GM12878 (cell line): ENCODE measurements around the gene AGBL5. TPM values are rescaled to one million over a fixed set of nuclear protein-coding genes. Genes with fewer than 3 reads are reported as not detected.
A peak's percentile ranks its signal among the peaks of the same experiment; 100 is the strongest.

ENCODE experiments used
- BACH1 ChIP-seq: fragments of 450-650 bp; IDR thresholded peaks from 2 replicates; pipeline ENCODE4 v1.6.1; 2017; ENCODE audit warnings: mild to moderate bottlenecking, borderline replicate concordance
- CBFB ChIP-seq: IDR thresholded peaks from 2 replicates; pipeline ENCODE4 v1.6.1; 2016; ENCODE audit warnings: antibody characterized with exemption, low read depth
- CBX3 ChIP-seq: fragments of 200-600 bp; sonication (generic); IDR thresholded peaks from 2 replicates; pipeline ENCODE4 v1.6.1; 2016; ENCODE audit warnings: low read depth, borderline replicate concordance
- EP300 ChIP-seq, 2 experiments: fragments of 150-350 bp in 1 of 2; IDR thresholded peaks; 2 replicates each; pipeline ENCODE4 v1.6.1; 2011 to 2012; ENCODE audit warnings: low read depth in 2 of 2, low read length in 2 of 2, borderline replicate concordance in 1 of 2, improper control_type of control experiment in 1 of 2, inconsistent platforms in 1 of 2; ENCODE audit not compliant: control insufficient read depth in 1 of 2
- KDM1A ChIP-seq: fragments of 200-600 bp; sonication (generic); IDR thresholded peaks from 2 replicates; pipeline ENCODE4 v1.6.1; 2016; ENCODE audit warnings: borderline replicate concordance
- LARP7 ChIP-seq: fragments of 450-650 bp; IDR thresholded peaks from 2 replicates; pipeline ENCODE4 v1.6.1; 2017; ENCODE audit warnings: mild to moderate bottlenecking
- MEF2B ChIP-seq: fragments of 450-650 bp; IDR thresholded peaks from 2 replicates; pipeline ENCODE4 v1.6.1; 2018; ENCODE audit warnings: mild to moderate bottlenecking, moderate library complexity; ENCODE audit not compliant: partially characterized antibody, poor library complexity, severe bottlenecking
- PAX8 ChIP-seq: fragments of 450-650 bp; IDR thresholded peaks from 2 replicates; pipeline ENCODE4 v1.6.1; 2017; ENCODE audit warnings: mild to moderate bottlenecking, moderate library complexity
- SMAD1 ChIP-seq: fragments of 450-650 bp; IDR thresholded peaks from 2 replicates; pipeline ENCODE4 v1.6.1; 2018; ENCODE audit warnings: mild to moderate bottlenecking, low read depth; ENCODE audit not compliant: partially characterized antibody
- SMAD5 ChIP-seq: IDR thresholded peaks from 2 replicates; pipeline ENCODE4 v1.6.1; 2016; ENCODE audit warnings: antibody characterized with exemption, low read depth
- SMC3 ChIP-seq: IDR thresholded peaks from 2 replicates; pipeline ENCODE4 v1.6.1; 2011; ENCODE audit warnings: low read length, improper control_type of control experiment, borderline replicate concordance
- SP1 ChIP-seq: IDR thresholded peaks from one replicate; pipeline ENCODE4 v1.6.1; 2011; ENCODE audit warnings: low read depth, low read length
- SREBF2 ChIP-seq: IDR thresholded peaks from 2 replicates; pipeline ENCODE4 v1.6.1; 2012; ENCODE audit warnings: mild to moderate bottlenecking, low read length
- SRF ChIP-seq, 2 experiments: IDR thresholded peaks; 2 replicates each; pipeline ENCODE4 v1.6.1; 2011; ENCODE audit warnings: low read depth in 2 of 2, low read length in 2 of 2, mild to moderate bottlenecking in 1 of 2, moderate library complexity in 1 of 2
- SUZ12 ChIP-seq: fragments of 200-600 bp; sonication (generic); IDR thresholded peaks from one replicate; pipeline ENCODE4 v1.6.1; 2018; ENCODE audit warnings: antibody characterized with exemption, mild to moderate bottlenecking; ENCODE audit not compliant: unreplicated experiment
- TBL1XR1 ChIP-seq: IDR thresholded peaks from 2 replicates; pipeline ENCODE4 v1.6.1; 2012; ENCODE audit warnings: low read depth, low read length, improper control_type of control experiment
- ZBED1 ChIP-seq: IDR thresholded peaks from 2 replicates; pipeline ENCODE4 v1.6.1; 2016; ENCODE audit warnings: borderline replicate concordance
- ZNF274 ChIP-seq: IDR thresholded peaks from one replicate; pipeline ENCODE4 v1.8.0; 2011; ENCODE audit not compliant: insufficient read length, insufficient read depth
- polyA plus RNA-seq, 11 experiments: library from polyadenylated mRNA; depleted of rRNA in 4 of 11; unstranded in 6 of 11; stranded (reverse) in 5 of 11; fragments of >200 nt; fragmentation: Nextera tagmentation in 4 of 11; fragmentation: Illumina TruSeq in 1 of 11; extraction: Ambion mirVana in 4 of 11; extraction: Trizol in 1 of 11; gene quantifications; 1 replicate in 1 of 11; 2 replicates in 10 of 11; pipeline versions ENCODE4 v1.2.1 to v1.2.3, GENCODE V29; 2011 to 2016; ENCODE audit warnings: inconsistent platforms in 2 of 11, missing spikeins in 2 of 11, low read depth in 1 of 11
- total RNA-seq, 4 experiments: library from RNA; depleted of rRNA in 3 of 4; stranded (reverse); fragments of >200 nt in 3 of 4; fragmentation: Illumina TruSeq in 1 of 4; extraction: Trizol in 1 of 4; gene quantifications; 2 replicates each; pipeline versions ENCODE4 v1.2.1 to v1.2.3, GENCODE V29; 2013 to 2021
- TF ChIP-seq, protein P1 (sequence below): IDR thresholded peaks from 2 replicates; pipeline ENCODE4 v1.6.1; 2012; ENCODE audit warnings: low read depth, low read length, improper control_type of control experiment
- TF ChIP-seq, protein P2 (sequence below): IDR thresholded peaks from 2 replicates; pipeline ENCODE4 v1.6.1; 2012; ENCODE audit warnings: low read length, inconsistent platforms
- TF ChIP-seq, protein P3 (sequence below): fragments of 450-650 bp; IDR thresholded peaks from 2 replicates; pipeline ENCODE4 v1.6.1; 2017; ENCODE audit warnings: antibody characterized with exemption, mild to moderate bottlenecking, moderate library complexity
- TF ChIP-seq, protein P4 (sequence below): fragments of 450-650 bp; IDR thresholded peaks from 2 replicates; pipeline ENCODE4 v1.6.1; 2018; ENCODE audit warnings: borderline replicate concordance, mild to moderate bottlenecking; ENCODE audit not compliant: partially characterized antibody

The AGBL5 gene
- total and polyA plus RNA-seq, 10 of the 15 experiments (the other 5 are each of a cell fraction or from before 2014, with no cell fraction given) = 1.9 to 28.5 (median 19.5) TPM

DNA sequence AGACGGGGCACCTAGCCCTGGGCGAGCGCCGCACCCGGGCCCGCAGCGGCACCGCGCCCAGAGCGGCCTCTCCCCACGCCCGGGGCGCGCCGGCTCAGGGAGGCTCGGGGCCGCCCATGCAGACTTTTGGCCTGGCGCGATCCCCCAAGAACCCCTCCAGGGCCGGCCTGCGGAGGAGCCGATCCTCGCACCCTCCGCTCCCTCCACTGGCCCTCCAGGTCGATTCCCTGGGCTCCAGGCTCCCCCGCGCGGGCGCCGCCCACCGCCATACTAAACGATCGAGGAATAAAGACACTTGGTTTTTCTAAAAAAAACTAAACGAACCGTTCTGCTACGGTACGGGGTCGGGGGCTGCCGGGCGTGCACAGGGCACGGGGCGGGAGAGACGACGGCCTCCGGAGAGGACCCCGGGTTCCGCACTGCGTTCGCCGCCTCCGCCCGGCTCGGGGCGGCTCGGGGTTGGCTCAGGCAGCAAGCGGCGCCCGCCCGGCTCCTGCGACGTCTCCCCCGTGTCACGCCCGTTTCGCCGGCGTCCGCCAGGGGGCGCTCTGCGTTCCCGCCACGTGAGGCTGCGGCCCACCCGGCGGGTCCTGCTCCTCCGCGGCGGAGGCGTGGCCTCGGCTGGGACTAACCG lies 34.7 kb downstream of the AGBL5 start (continued):
- TF ChIP-seq SREBF2 = no peak
- TF ChIP-seq TBL1XR1 = no peak
- TF ChIP-seq, protein P1, sequence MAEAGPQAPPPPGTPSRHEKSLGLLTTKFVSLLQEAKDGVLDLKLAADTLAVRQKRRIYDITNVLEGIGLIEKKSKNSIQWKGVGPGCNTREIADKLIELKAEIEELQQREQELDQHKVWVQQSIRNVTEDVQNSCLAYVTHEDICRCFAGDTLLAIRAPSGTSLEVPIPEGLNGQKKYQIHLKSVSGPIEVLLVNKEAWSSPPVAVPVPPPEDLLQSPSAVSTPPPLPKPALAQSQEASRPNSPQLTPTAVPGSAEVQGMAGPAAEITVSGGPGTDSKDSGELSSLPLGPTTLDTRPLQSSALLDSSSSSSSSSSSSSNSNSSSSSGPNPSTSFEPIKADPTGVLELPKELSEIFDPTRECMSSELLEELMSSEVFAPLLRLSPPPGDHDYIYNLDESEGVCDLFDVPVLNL = peak; percentile 85
- no peak for TF ChIP-seq EP300 (IDR thresholded peaks at IDR 0.05; ENCODE audit: borderline replicate concordance in 1 of 2, control insufficient read depth in 1 of 2, low read depth in 2 of 2, low read length in 2 of 2)
- TF ChIP-seq ZBED1 = no peak
- TF ChIP-seq, protein P2, sequence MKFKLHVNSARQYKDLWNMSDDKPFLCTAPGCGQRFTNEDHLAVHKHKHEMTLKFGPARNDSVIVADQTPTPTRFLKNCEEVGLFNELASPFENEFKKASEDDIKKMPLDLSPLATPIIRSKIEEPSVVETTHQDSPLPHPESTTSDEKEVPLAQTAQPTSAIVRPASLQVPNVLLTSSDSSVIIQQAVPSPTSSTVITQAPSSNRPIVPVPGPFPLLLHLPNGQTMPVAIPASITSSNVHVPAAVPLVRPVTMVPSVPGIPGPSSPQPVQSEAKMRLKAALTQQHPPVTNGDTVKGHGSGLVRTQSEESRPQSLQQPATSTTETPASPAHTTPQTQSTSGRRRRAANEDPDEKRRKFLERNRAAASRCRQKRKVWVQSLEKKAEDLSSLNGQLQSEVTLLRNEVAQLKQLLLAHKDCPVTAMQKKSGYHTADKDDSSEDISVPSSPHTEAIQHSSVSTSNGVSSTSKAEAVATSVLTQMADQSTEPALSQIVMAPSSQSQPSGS = no peak
- TF ChIP-seq SRF (IDR thresholded peaks at IDR 0.05; ENCODE audit: low read depth in 2 of 2, low read length in 2 of 2) = 0 out of 4 replicates have a peak, but pooled peaks of 1 of the 2 experiments have one; percentile 23
- TF ChIP-seq ZNF274 = no peak
- TF ChIP-seq CBFB = no peak
- TF ChIP-seq CBX3 = no peak
- TF ChIP-seq KDM1A = no peak
- TF ChIP-seq, protein P3, sequence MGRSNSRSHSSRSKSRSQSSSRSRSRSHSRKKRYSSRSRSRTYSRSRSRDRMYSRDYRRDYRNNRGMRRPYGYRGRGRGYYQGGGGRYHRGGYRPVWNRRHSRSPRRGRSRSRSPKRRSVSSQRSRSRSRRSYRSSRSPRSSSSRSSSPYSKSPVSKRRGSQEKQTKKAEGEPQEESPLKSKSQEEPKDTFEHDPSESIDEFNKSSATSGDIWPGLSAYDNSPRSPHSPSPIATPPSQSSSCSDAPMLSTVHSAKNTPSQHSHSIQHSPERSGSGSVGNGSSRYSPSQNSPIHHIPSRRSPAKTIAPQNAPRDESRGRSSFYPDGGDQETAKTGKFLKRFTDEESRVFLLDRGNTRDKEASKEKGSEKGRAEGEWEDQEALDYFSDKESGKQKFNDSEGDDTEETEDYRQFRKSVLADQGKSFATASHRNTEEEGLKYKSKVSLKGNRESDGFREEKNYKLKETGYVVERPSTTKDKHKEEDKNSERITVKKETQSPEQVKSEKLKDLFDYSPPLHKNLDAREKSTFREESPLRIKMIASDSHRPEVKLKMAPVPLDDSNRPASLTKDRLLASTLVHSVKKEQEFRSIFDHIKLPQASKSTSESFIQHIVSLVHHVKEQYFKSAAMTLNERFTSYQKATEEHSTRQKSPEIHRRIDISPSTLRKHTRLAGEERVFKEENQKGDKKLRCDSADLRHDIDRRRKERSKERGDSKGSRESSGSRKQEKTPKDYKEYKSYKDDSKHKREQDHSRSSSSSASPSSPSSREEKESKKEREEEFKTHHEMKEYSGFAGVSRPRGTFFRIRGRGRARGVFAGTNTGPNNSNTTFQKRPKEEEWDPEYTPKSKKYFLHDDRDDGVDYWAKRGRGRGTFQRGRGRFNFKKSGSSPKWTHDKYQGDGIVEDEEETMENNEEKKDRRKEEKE = no peak
- TF ChIP-seq MEF2B = peak; percentile 30
- TF ChIP-seq SP1 = peak; percentile 65
- TF ChIP-seq BACH1 = peak; percentile 94
- TF ChIP-seq SMAD5 = no peak
- no peak for TF ChIP-seq SMAD1
- TF ChIP-seq SUZ12 = no peak
- TF ChIP-seq, protein P4, sequence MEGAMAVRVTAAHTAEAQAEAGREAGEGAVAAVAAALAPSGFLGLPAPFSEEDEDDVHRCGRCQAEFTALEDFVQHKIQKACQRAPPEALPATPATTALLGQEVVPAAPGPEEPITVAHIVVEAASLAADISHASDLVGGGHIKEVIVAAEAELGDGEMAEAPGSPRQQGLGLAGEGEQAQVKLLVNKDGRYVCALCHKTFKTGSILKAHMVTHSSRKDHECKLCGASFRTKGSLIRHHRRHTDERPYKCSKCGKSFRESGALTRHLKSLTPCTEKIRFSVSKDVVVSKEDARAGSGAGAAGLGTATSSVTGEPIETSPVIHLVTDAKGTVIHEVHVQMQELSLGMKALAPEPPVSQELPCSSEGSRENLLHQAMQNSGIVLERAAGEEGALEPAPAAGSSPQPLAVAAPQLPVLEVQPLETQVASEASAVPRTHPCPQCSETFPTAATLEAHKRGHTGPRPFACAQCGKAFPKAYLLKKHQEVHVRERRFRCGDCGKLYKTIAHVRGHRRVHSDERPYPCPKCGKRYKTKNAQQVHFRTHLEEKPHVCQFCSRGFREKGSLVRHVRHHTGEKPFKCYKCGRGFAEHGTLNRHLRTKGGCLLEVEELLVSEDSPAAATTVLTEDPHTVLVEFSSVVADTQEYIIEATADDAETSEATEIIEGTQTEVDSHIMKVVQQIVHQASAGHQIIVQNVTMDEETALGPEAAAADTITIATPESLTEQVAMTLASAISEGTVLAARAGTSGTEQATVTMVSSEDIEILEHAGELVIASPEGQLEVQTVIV = no peak
- peak; percentile 52 for TF ChIP-seq SMC3
- no peak for TF ChIP-seq PAX8
- TF ChIP-seq LARP7 = no peak; the same call in 1 of the 2 replicates
